ENCODE results near the gene RNF182.

DNA sequence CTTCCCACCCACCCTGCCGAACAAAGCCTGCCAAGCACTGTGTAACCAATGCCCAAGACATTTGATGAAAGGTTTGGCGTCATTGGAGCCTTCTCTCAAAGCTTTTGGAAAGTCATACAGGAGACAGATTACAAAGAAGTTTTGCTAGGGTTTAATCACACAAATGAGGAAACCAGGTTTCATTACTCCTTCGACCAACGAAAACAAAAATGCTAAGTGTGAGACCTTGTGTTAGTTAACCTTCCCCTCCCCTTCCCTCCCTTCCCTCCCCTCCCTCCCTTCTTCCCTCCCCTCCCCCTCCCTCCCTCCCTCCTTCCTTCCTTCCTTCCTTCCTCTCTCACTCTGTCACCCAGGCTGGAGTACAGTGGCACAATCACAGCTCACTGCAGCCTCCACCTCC lies 96.7 kb downstream of the RNF182 start:
- TF ChIP-seq, protein P1, sequence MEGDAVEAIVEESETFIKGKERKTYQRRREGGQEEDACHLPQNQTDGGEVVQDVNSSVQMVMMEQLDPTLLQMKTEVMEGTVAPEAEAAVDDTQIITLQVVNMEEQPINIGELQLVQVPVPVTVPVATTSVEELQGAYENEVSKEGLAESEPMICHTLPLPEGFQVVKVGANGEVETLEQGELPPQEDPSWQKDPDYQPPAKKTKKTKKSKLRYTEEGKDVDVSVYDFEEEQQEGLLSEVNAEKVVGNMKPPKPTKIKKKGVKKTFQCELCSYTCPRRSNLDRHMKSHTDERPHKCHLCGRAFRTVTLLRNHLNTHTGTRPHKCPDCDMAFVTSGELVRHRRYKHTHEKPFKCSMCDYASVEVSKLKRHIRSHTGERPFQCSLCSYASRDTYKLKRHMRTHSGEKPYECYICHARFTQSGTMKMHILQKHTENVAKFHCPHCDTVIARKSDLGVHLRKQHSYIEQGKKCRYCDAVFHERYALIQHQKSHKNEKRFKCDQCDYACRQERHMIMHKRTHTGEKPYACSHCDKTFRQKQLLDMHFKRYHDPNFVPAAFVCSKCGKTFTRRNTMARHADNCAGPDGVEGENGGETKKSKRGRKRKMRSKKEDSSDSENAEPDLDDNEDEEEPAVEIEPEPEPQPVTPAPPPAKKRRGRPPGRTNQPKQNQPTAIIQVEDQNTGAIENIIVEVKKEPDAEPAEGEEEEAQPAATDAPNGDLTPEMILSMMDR (IDR thresholded peaks at IDR 0.05; ENCODE audit: low read depth, low read length), result no peak
- no peak for TF ChIP-seq EZH2phosphoT487 (IDR thresholded peaks at IDR 0.05; ENCODE audit: low read depth)

All from OCI-LY3 (cell line).